Activated CD8-positive, alpha-beta T cell treated with anti-CD3 and anti-CD28 coated beads for 36 hours (primary cell): ENCODE data around the gene STX4. TPM values are rescaled to one million over a fixed set of nuclear protein-coding genes. Genes with fewer than 3 reads are reported as not detected.

Source experiments
- ATAC-seq: fragments of 200-7000 bp; cut with Tn5 transposase; one replicate; pipeline ENCODE4 v1.10.0; 2021; ENCODE audit warnings: mild to moderate bottlenecking, moderate library complexity
- CTCF ChIA-PET: fragments of 350-600 bp; sonication (Branson Sonifier 250); formaldehyde crosslinking; loops from one replicate; lab custom pipeline; 2021; ENCODE audit warnings: antibody characterized with exemption; lab: Charles Lee
- POLR2A ChIA-PET: fragments of 350-600 bp; sonication (Branson Sonifier 250); formaldehyde crosslinking; loops from one replicate; lab custom pipeline; 2021; ENCODE audit warnings: antibody characterized with exemption; lab: Charles Lee
- DNase-seq: peaks from one replicate; pipeline ENCODE4 v3.0.0-alpha.2; 2020
- H3K27ac Mint-ChIP-seq: one replicate; pipeline ENCODE4 v1.8.0; 2021; ENCODE audit warnings: mild to moderate bottlenecking, mixed read lengths
- H3K27me3 Mint-ChIP-seq: one replicate; pipeline ENCODE4 v1.8.0; 2021; ENCODE audit warnings: mixed read lengths
- H3K36me3 Mint-ChIP-seq: one replicate; pipeline ENCODE4 v1.8.0; 2021; ENCODE audit warnings: low read depth, mixed read lengths
- H3K4me1 Mint-ChIP-seq: one replicate; pipeline ENCODE4 v1.8.0; 2021; ENCODE audit warnings: low read depth, mixed read lengths
- H3K4me3 Mint-ChIP-seq: one replicate; pipeline ENCODE4 v1.8.0; 2021; ENCODE audit warnings: mild to moderate bottlenecking, moderate library complexity, mixed read lengths
- H3K9me3 Mint-ChIP-seq: one replicate; pipeline ENCODE4 v1.8.0; 2021; ENCODE audit warnings: mixed read lengths
- intact Hi-C: fragments of 100-400 bp; cut with micrococcal nuclease; formaldehyde crosslinking; loops from one replicate; pipeline ENCODE4 v1.10.0; 2022
- total RNA-seq, 2 experiments: library from RNA; stranded (reverse); gene quantifications; one replicate each; pipeline ENCODE4 v1.2.3, GENCODE V29; 2021
- TF ChIP-seq, protein P1 (sequence below): fragments of 200-600 bp; IDR thresholded peaks from one replicate; pipeline ENCODE4 v1.8.0; 2022; ENCODE audit warnings: antibody characterized with exemption, mild to moderate bottlenecking

STX4 gene
- total RNA-seq, 2 experiments from 2014 or later: 25.2 to 27.7 TPM

DNA sequence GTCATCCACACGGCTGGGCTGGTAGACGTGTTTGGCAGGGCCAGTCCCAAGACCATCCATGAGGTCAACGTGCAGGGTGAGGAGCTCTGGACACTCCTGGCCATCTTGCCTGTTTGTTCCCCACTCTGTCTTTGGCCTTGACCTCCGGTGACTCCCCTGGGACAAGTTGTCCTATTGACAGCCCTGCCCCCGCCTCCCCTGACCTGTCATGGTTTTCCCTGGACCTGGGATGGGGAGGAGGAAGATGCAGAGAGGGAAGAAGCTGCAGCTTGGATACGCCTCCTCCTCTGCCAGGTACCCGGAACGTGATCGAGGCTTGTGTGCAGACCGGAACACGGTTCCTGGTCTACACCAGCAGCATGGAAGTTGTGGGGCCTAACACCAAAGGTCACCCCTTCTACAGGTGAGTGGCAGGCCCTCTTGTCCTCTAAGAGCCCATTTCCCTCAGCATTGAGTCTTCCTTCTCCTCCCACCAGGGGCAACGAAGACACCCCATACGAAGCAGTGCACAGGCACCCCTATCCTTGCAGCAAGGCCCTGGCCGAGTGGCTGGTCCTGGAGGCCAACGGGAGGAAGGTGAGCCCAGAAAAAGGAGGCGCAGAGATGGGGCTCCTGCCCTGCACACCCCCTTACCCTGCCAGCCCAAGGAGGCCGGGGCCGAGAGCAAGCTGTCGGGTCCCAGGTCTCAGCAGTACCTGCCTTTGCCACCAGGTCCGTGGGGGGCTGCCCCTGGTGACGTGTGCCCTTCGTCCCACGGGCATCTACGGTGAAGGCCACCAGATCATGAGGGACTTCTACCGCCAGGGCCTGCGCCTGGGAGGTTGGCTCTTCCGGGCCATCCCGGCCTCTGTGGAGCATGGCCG lies 47.0 kb upstream of the STX4 start:
- POLR2A ChIA-PET: interaction anchor here (0.6 kb wide), 1 partner anchor 8 kb away, joined by 3 read pairs; no protein-coding TSS in a partner anchor
- H3K36me3 Mint-ChIP-seq: peaks cover 3% of the 10 kb centered on the region
- no peak overlapping the region for H3K4me3 Mint-ChIP-seq
- no peak overlapping the region for H3K27ac Mint-ChIP-seq
- intact Hi-C loops: no loop called here
- no peaks in the 10 kb centered on the region for H3K9me3 Mint-ChIP-seq
- TF ChIP-seq, protein P1, sequence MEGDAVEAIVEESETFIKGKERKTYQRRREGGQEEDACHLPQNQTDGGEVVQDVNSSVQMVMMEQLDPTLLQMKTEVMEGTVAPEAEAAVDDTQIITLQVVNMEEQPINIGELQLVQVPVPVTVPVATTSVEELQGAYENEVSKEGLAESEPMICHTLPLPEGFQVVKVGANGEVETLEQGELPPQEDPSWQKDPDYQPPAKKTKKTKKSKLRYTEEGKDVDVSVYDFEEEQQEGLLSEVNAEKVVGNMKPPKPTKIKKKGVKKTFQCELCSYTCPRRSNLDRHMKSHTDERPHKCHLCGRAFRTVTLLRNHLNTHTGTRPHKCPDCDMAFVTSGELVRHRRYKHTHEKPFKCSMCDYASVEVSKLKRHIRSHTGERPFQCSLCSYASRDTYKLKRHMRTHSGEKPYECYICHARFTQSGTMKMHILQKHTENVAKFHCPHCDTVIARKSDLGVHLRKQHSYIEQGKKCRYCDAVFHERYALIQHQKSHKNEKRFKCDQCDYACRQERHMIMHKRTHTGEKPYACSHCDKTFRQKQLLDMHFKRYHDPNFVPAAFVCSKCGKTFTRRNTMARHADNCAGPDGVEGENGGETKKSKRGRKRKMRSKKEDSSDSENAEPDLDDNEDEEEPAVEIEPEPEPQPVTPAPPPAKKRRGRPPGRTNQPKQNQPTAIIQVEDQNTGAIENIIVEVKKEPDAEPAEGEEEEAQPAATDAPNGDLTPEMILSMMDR: no peak
- no peaks in the 10 kb centered on the region for H3K4me1 Mint-ChIP-seq
- H3K27me3 Mint-ChIP-seq: no peaks in the 10 kb centered on the region
- ATAC-seq (no peak), DNase-seq (no peak)
- CTCF ChIA-PET: interaction anchor here (0.7 to 3.8 kb wide), 20 partner anchors 8 to 882 kb away, joined by 3 to 23 read pairs (median 4); partner anchors contain the start of genes KAT8 and VKORC1

DNA sequence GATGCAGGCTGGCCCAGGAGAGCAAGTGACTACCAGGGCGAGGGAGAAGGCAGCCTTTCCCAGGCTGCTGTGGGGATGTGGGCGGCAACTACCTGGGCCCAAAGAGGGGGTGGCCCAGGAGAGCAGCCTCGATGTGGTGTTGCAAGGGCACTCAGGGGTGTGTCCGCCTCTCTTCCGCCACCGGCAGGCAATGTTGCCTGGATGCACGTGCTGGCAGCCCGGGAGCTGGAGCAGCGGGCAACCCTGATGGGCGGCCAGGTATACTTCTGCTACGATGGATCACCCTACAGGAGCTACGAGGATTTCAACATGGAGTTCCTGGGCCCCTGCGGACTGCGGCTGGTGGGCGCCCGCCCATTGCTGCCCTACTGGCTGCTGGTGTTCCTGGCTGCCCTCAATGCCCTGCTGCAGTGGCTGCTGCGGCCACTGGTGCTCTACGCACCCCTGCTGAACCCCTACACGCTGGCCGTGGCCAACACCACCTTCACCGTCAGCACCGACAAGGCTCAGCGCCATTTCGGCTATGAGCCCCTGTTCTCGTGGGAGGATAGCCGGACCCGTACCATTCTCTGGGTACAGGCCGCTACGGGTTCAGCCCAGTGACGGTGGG lies 45.7 kb upstream of the STX4 start:
- H3K4me3 Mint-ChIP-seq: no peak overlapping the region
- CTCF ChIA-PET: no interaction called here
- intact Hi-C loops: no loop called here

DNA sequence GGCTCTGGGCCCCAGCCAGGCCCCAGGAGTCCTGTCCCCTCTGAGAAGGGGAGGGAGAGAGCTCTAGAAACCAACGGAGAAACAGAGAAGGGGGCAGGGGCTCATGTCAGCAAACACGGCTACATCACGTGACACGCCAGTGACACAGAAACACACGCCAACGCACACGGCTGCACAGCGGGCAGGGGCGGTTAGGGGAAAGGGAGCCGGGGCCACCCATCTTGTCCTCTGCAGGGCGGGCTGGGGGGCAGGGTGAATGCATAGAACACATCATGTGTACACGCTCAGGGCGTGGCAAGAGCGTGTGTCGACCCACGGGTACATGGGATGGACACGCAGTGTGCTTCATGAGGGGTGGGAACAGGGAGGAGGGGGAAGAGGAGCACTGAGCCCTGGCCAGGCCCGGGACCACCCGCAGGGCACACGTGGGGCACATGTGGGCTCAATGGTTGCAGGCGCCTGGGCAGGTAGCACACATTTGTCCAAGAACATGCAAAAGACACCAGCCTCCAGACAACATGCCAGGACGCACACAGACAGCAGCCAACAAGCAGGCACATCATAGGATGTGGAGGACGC lies 43.8 kb upstream of the STX4 start:
- no peaks in the 10 kb centered on the region for H3K9me3 Mint-ChIP-seq
- no peak for ATAC-seq
- no peak for DNase-seq
- no peak overlapping the region for H3K4me3 Mint-ChIP-seq
- CTCF ChIA-PET: no interaction called here
- H3K27ac Mint-ChIP-seq: no peak overlapping the region
- H3K27me3 Mint-ChIP-seq: no peaks in the 10 kb centered on the region
- H3K4me1 Mint-ChIP-seq: peaks cover 5% of the 10 kb centered on the region
- H3K36me3 Mint-ChIP-seq: no peaks in the 10 kb centered on the region
- POLR2A ChIA-PET: no interaction called here
- intact Hi-C loops: no loop called here
- TF ChIP-seq, protein P1: no peak

More for the DNA sequence above, 45.7 kb upstream of the STX4 start:
- Mint-ChIP-seq H3K27me3 (no peaks in the 10 kb centered on the region), H3K9me3 (no peaks in the 10 kb centered on the region), H3K36me3 (peaks cover 3% of the 10 kb centered on the region), H3K27ac (no peak overlapping the region), H3K4me1 (no peaks in the 10 kb centered on the region)
- POLR2A ChIA-PET: interaction anchor here (1.3 kb wide), 1 partner anchor 205 kb away, joined by 3 read pairs; no protein-coding TSS in a partner anchor
- TF ChIP-seq, protein P1: no peak
- ATAC-seq (no peak), DNase-seq (no peak)

DNA sequence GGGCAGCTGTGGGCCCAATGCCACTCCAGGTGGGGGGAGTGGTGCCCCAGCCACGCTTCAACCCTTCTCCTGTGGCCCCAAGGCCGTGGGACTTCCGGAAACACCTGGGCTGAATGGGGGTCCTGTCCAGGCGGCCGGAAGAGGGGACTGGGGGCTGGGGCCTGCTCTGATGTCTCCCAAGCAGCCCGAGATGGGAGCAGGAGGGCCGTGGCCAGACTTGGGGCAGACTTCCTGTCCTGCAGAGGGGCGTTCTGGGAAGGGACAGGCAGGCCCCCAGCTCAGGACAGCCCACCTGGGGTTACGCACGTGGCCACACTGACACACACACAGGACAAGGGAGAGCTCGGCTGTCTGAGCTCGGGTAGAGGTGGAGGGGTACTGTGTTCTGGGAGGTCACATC lies 43.3 kb upstream of the STX4 start:
- TF ChIP-seq, protein P1: no peak
- H3K4me1 Mint-ChIP-seq: peaks cover 5% of the 10 kb centered on the region
- H3K4me3 Mint-ChIP-seq: no peak overlapping the region
- DNase-seq: no peak
- POLR2A ChIA-PET: no interaction called here
- intact Hi-C loops: no loop called here
- no peaks in the 10 kb centered on the region for H3K27me3 Mint-ChIP-seq
- H3K27ac Mint-ChIP-seq: no peak overlapping the region
- CTCF ChIA-PET: no interaction called here
- no peaks in the 10 kb centered on the region for H3K9me3 Mint-ChIP-seq
- ATAC-seq: no peak
- no peaks in the 10 kb centered on the region for H3K36me3 Mint-ChIP-seq
